BLaER1 (cell line): ENCODE data around the gene DPM3.

Source experiments
- H3K27ac ChIP-seq: shearing (Covaris generic); formaldehyde crosslinking; 2 replicates; pipeline ENCODE4 v1.8.1; 2022
- H3K27me3 ChIP-seq: shearing (Covaris generic); formaldehyde crosslinking; 2 replicates; pipeline ENCODE4 v1.8.1; 2022
- H3K36me3 ChIP-seq: shearing (Covaris generic); formaldehyde crosslinking; 2 replicates; pipeline ENCODE4 v1.8.1; 2022
- H3K4me1 ChIP-seq: shearing (Covaris generic); formaldehyde crosslinking; 2 replicates; pipeline ENCODE4 v1.8.1; 2022
- H3K4me2 ChIP-seq: shearing (Covaris generic); formaldehyde crosslinking; 2 replicates; pipeline ENCODE4 v1.8.1; 2022
- H3K4me3 ChIP-seq: shearing (Covaris generic); formaldehyde crosslinking; 2 replicates; pipeline ENCODE4 v1.8.1; 2022
- H3K9ac ChIP-seq: shearing (Covaris generic); formaldehyde crosslinking; 2 replicates; pipeline ENCODE4 v1.8.1; 2022
- H3K9me3 ChIP-seq: shearing (Covaris generic); formaldehyde crosslinking; 2 replicates; pipeline ENCODE4 v1.8.1; 2022
- H4K20me1 ChIP-seq: shearing (Covaris generic); formaldehyde crosslinking; 2 replicates; pipeline ENCODE4 v1.8.1; 2022
- Cebpa-rat ChIP-seq: shearing (Covaris generic); IDR thresholded peaks from 2 replicates; pipeline ENCODE4 v1.8.1; 2022

Gene DPM3

DNA sequence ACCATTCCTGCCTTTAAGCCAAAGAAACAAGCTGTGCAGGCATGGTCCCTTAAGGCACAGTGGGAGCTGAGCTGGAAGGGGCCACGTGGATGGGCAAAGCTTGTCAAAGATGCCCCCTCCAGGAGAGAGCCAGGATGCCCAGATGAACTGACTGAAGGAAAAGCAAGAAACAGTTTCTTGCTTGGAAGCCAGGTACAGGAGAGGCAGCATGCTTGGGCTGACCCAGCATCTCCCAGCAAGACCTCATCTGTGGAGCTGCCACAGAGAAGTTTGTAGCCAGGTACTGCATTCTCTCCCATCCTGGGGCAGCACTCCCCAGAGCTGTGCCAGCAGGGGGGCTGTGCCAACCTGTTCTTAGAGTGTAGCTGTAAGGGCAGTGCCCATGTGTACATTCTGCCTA, 6.0 kb downstream of the DPM3 start:
- Histone ChIP-seq H4K20me1 (no peaks in the 10 kb centered on the region), H3K4me2 (peak overlapping the region; percentile 89), H3K36me3 (peaks cover 59% of the 10 kb centered on the region), H3K4me3 (no peak overlapping the region), H3K4me1 (peaks cover 70% of the 10 kb centered on the region), H3K27me3 (no peaks in the 10 kb centered on the region), H3K9ac (peak overlapping the region; percentile 84), H3K27ac (no peak overlapping the region; the same call in 1 of the 2 replicates), H3K9me3 (no peaks in the 10 kb centered on the region)
- no peak for TF ChIP-seq Cebpa-rat

DNA sequence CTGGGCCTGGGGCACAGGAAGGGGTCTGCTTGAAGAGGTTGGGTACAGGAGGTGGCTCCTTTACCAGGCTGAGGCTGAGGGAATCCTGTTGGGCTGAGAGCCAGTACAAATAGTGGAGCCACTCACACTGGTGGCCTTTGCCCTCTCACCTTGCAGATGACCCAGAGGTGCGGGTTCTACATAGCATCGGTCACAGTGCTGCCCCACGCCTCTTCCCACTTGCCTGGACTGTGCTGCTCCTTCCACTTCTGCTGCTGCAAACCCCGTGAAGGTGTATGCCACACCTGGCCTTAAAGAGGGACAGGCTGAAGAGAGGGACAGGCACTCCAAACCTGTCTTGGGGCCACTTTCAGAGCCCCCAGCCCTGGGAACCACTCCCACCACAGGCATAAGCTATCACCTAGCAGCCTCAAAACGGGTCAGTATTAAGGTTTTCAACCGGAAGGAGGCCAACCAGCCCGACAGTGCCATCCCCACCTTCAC, 6.5 kb downstream of the DPM3 start:
- Histone ChIP-seq H3K27me3 (no peaks in the 10 kb centered on the region), H3K36me3 (peaks cover 56% of the 10 kb centered on the region), H3K4me1 (peaks cover 70% of the 10 kb centered on the region), H3K27ac (no peak overlapping the region), H4K20me1 (no peaks in the 10 kb centered on the region), H3K9ac (no peak overlapping the region), H3K9me3 (no peaks in the 10 kb centered on the region), H3K4me3 (no peak overlapping the region), H3K4me2 (peak overlapping the region; percentile 89; the same call in 1 of the 2 replicates)
- no peak for TF ChIP-seq Cebpa-rat

DNA sequence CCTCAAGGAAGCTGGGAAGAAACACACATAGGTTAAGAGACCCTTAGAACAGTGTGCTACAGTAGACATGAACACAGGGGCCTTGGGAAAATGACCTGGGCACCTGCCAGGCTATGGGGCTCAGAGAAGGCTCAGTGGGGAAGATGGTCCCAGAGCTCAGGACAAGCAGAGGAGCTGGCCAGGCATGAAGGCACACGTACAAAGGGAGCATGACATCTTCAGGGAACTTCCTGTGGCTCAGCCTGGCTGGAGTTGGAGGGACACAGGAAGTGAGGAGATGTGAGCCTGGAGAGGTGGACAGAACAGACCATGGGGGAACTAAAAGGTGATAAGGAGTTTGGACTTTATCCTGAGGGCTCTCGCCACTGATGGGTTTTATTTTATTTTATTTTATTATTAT, 8.5 kb downstream of the DPM3 start:
- no peak overlapping the region for H3K4me3 ChIP-seq
- no peaks in the 10 kb centered on the region for H4K20me1 ChIP-seq
- H3K9me3 ChIP-seq: no peaks in the 10 kb centered on the region
- peaks cover 41% of the 10 kb centered on the region for H3K36me3 ChIP-seq
- no peak overlapping the region for H3K9ac ChIP-seq
- peaks cover 65% of the 10 kb centered on the region for H3K4me1 ChIP-seq
- peaks cover 16% of the 10 kb centered on the region for H3K27me3 ChIP-seq
- 0 out of 2 replicates have a peak overlapping the region, but pooled peaks have one; percentile 99 for H3K4me2 ChIP-seq
- no peak for TF ChIP-seq Cebpa-rat
- no peak overlapping the region for H3K27ac ChIP-seq

DNA sequence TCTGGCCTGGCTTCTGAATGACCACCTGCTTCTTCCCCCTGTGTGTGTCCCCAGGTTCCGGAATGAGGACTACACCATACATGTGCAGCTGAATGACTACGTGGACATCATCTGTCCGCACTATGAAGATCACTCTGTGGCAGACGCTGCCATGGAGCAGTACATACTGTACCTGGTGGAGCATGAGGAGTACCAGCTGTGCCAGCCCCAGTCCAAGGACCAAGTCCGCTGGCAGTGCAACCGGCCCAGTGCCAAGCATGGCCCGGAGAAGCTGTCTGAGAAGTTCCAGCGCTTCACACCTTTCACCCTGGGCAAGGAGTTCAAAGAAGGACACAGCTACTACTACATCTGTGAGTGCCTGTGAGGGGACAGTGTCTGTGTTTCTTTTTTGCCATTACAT, 9.0 kb downstream of the DPM3 start:
- H3K27me3 ChIP-seq: peaks cover 22% of the 10 kb centered on the region
- H3K4me3 ChIP-seq: no peak overlapping the region
- no peak overlapping the region for H3K27ac ChIP-seq
- H4K20me1 ChIP-seq: no peaks in the 10 kb centered on the region
- H3K9ac ChIP-seq: no peak overlapping the region
- no peaks in the 10 kb centered on the region for H3K9me3 ChIP-seq
- peaks cover 41% of the 10 kb centered on the region for H3K36me3 ChIP-seq
- peak overlapping the region; percentile 99 for H3K4me2 ChIP-seq
- no peak for TF ChIP-seq Cebpa-rat
- H3K4me1 ChIP-seq: peaks cover 67% of the 10 kb centered on the region

DNA sequence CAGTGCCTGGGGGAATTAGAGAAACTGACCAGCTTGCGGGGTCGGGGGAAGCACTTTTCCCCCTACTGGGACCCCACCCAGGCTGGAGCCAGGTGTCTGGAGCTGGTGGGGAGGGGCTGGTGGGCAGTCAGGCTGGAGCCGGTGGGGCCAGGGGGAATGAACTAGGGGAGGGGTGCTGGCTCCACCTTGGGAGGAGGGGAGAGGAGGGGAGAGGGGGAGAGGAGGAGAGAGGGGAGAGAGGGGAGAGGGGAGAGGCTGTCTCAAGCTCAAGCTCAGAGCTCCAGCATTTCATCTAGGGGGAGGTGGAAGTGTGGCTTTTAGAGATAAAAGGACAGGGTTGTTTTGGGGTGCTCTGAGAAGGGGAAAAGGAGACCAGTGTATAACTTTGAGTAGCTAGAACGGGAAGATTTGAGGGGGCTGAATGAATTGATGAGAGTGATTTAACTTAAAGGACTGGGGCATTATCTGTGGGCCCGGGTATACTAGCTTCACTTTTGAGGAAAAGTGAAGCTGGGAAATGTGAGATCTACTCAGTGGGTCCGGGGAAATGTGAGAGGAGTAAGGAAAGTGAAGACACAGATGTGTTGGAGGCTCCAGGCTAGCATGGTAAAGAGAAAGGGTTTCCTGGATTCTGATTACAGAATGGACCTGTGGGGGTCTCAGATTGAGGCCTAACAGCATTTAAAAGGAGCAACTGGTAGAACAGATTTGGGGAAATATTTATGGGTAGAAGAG, 9.9 kb downstream of the DPM3 start:
- Histone ChIP-seq H3K27me3 (peaks cover 30% of the 10 kb centered on the region), H3K4me2 (peak overlapping the region; percentile 99), H3K4me3 (peak overlapping the region; percentile 82), H3K9ac (peak overlapping the region; percentile 84), H3K9me3 (no peaks in the 10 kb centered on the region), H3K27ac (peak overlapping the region; percentile 74), H3K36me3 (peaks cover 41% of the 10 kb centered on the region), H3K4me1 (peaks cover 68% of the 10 kb centered on the region), H4K20me1 (no peaks in the 10 kb centered on the region)
- TF ChIP-seq Cebpa-rat: no peak

DNA sequence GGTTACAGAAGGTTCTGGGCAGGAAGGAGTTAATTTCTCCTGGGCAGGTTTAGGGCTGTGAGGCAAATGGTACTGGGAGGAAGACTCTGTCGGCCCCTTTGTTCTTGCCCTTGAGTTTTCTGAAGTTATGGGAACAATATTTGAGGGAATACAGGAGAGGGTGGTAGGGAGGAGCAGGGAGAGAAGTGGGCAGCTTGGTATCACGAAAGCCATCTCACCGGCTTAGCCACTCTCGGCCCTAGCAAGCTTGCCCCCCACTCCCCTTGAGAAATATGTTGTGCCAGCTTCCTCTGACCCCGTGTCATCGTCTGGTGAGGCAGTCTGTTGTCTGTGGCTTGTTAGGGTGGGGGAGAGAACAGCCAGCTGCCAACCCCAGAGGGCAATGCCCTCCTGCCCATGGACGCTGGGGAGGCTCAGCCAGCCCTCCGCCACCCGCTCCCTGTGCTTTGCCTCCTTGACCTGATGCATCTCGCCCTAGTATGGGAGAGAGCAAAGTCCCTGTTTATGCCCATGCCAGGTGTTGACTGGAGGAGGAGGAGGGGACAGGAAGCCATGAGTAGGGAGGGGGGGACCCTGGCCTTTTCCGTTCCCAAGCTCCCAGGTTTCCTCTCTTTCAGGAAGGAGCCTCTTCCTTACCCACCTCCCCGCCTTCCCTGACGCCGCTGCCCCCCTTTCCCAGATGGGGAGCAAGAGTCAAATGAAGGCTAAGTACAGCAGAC, 11.4 kb downstream of the DPM3 start:
- Histone ChIP-seq H3K4me2 (peak overlapping the region; percentile 99), H3K4me3 (peak overlapping the region; percentile 82), H3K27ac (peak overlapping the region; percentile 74), H3K9ac (peak overlapping the region; percentile 84), H3K4me1 (peaks cover 54% of the 10 kb centered on the region), H3K27me3 (peaks cover 35% of the 10 kb centered on the region), H3K36me3 (peaks cover 31% of the 10 kb centered on the region), H4K20me1 (no peaks in the 10 kb centered on the region), H3K9me3 (no peaks in the 10 kb centered on the region)
- TF ChIP-seq Cebpa-rat: no peak

DNA sequence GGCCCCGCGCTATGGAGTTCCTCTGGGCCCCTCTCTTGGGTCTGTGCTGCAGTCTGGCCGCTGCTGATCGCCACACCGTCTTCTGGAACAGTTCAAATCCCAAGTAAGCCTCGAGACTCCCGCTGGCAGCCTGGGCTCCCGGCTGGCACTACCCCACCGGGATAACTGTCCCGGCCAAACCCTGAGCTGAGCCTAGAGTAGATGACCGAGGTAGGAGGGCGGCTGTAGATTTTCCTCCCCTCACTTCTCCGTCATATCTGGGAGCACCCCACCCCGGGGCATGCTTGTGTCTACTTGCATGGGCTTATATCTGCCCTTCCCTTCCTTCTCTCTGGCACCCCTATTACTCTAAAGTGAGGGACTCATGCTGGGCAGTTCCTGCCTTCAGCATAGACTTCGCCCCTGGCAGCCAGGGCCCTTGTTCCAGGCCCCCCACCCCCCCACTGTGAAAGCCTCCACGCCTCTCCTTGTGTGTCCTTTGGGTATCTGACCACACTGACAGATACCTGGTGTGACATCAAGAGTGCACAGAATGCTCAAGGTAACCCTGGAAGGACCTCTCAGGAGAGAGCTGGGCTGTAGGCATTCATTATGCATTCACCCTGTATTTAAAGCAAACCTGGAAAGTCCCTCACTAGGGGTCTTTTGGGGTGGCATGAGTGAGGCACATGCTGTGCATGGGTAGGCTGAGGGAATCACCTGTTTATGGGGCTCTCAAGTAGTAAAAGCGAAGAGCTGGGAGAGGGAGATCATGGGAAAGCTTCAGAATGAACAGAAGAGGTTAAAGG, 12.2 kb downstream of the DPM3 start:
- TF ChIP-seq Cebpa-rat: no peak
- Histone ChIP-seq H3K4me3 (peak overlapping the region; percentile 82), H3K9ac (peak overlapping the region; percentile 84), H3K4me2 (peak overlapping the region; percentile 99), H3K27ac (peak overlapping the region; percentile 74), H3K27me3 (peaks cover 35% of the 10 kb centered on the region), H4K20me1 (no peaks in the 10 kb centered on the region), H3K36me3 (peaks cover 24% of the 10 kb centered on the region), H3K4me1 (peaks cover 54% of the 10 kb centered on the region), H3K9me3 (no peaks in the 10 kb centered on the region)

DNA sequence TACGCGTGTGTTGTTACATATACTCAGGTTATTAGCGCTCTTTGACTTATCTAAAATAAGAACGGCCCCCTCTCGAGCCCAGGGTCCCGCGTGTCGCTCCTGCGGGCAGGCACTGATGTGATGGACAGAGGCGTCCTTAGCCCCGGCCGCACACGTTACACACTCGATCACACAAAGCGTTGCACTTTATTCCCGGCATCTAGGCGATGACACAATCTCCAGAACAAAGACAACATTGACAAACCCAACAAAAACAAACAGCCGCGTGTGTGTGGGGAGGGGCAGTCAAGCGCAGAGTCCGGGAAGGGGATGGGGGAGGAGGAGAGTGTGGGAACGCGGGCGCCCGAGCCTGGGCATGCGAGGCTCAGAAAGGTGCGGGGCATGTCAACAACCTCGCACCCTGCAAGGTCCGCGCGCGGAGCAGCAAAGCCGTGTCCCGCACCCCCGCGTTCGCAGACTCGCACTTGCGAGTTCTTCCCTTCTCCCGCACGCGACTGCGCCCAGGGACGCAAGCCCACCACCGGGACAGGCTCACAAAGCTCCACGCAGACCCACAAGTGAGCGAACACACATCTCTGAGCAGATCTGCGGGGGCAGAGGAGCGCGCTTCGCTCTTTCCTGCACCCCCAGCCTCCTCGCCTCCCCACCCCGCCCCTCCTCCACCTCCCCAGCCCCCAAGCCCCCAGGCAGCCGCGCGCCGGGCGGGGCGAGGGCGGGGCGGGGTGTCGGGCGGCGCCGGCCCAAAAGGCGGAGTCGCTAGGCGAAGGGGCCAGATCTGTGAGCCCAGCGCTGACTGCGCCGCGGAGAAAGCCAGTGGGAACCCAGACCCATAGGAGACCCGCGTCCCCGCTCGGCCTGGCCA, 13.0 kb downstream of the DPM3 start, which contains the start of gene EFNA1:
TSS of gene EFNA1 (plus strand) at position 772 of the 862 bp plus-strand sequence. CDS start 102 bp downstream, outside the sequence.
- TF ChIP-seq Cebpa-rat: no peak
- H3K36me3 ChIP-seq: peaks cover 16% of the 10 kb centered on the region
- no peaks in the 10 kb centered on the region for H3K9me3 ChIP-seq
- H4K20me1 ChIP-seq: no peaks in the 10 kb centered on the region
- peak within 1 kb of the TSS; percentile 74 for H3K27ac ChIP-seq
- peak within 1 kb of the TSS; percentile 82 for H3K4me3 ChIP-seq
- peaks cover 54% of the 10 kb centered on the region for H3K4me1 ChIP-seq
- peak within 1 kb of the TSS; percentile 99 for H3K4me2 ChIP-seq
- H3K27me3 ChIP-seq: peaks cover 35% of the 10 kb centered on the region
- peak within 1 kb of the TSS; percentile 84 for H3K9ac ChIP-seq
